SJSA1 (cell line): ENCODE measurements around the gene PTPRM. TPM values are rescaled to one million over a fixed set of nuclear protein-coding genes. Genes with fewer than 3 reads are reported as not detected.

Source experiments
- DNase-seq, 2 experiments: peaks; one replicate each; pipeline ENCODE4 v3.0.0-alpha.2; 2015 to 2020; ENCODE audit warnings: low spot score in 2 of 2, low read depth in 1 of 2
- H3K27ac ChIP-seq: fragments of 250-450 bp; sonication (Bioruptor Pico); 2 replicates; pipeline ENCODE4 v1.5.1; 2020; ENCODE audit warnings: mild to moderate bottlenecking, moderate library complexity
- H3K27me3 ChIP-seq: fragments of 250-450 bp; sonication (Bioruptor Pico); replicated peaks from 2 replicates; pipeline ENCODE4 v1.5.1; 2020; ENCODE audit warnings: mild to moderate bottlenecking, moderate library complexity
- H3K36me3 ChIP-seq: fragments of 250-450 bp; sonication (Bioruptor Pico); 2 replicates; pipeline ENCODE4 v1.5.1; 2020; ENCODE audit warnings: mild to moderate bottlenecking
- H3K4me1 ChIP-seq: fragments of 250-450 bp; sonication (Bioruptor Pico); replicated peaks from 2 replicates; pipeline ENCODE4 v1.6.1; 2021; ENCODE audit warnings: mild to moderate bottlenecking
- H3K4me3 ChIP-seq: fragments of 250-450 bp; sonication (Bioruptor Pico); 2 replicates; pipeline ENCODE4 v1.5.1; 2020; ENCODE audit warnings: mild to moderate bottlenecking
- H3K9me3 ChIP-seq: fragments of 250-450 bp; sonication (Bioruptor Pico); replicated peaks from 2 replicates; pipeline ENCODE4 v1.5.1; 2020; ENCODE audit warnings: mild to moderate bottlenecking
- total RNA-seq: library from RNA; depleted of rRNA; stranded (reverse); fragments of >200 nt; shearing (Covaris generic); gene quantifications from 2 replicates; pipeline ENCODE4 v1.2.3, GENCODE V29; 2014

The PTPRM gene
- total RNA-seq, 1 experiment from 2014 or later = 68.3 TPM

- Histone ChIP-seq H3K27me3 (no peaks in the 10 kb centered on the region), H3K9me3 (no peaks in the 10 kb centered on the region), H3K4me3 (no peak overlapping the region), H3K27ac (no peak overlapping the region), H3K36me3 (no peaks in the 10 kb centered on the region), H3K4me1 (peaks cover 9% of the 10 kb centered on the region)
- no peak for DNase-seq
These were observed 694.6 kb downstream of the PTPRM start for GRCh38 chr18:8261651-8262091.

- H3K27me3 ChIP-seq = no peaks in the 10 kb centered on the region
- peaks cover 9% of the 10 kb centered on the region for H3K4me1 ChIP-seq
- DNase-seq = no peak
- H3K27ac ChIP-seq = no peak overlapping the region
- no peaks in the 10 kb centered on the region for H3K9me3 ChIP-seq
- H3K4me3 ChIP-seq = no peak overlapping the region
- H3K36me3 ChIP-seq = no peaks in the 10 kb centered on the region
These were observed 695.1 kb downstream of the PTPRM start for GRCh38 chr18:8262221-8262620.

GRCh38 chr18:8264116-8264515 lies 697.0 kb downstream of the PTPRM start:
- H3K27ac ChIP-seq = no peak overlapping the region
- no peak overlapping the region for H3K4me3 ChIP-seq
- no peaks in the 10 kb centered on the region for H3K9me3 ChIP-seq
- H3K36me3 ChIP-seq = no peaks in the 10 kb centered on the region
- no peaks in the 10 kb centered on the region for H3K27me3 ChIP-seq
- no peaks in the 10 kb centered on the region for H3K4me1 ChIP-seq
- DNase-seq = no peak

- Histone ChIP-seq H3K27me3 (no peaks in the 10 kb centered on the region), H3K27ac (no peak overlapping the region), H3K4me3 (no peak overlapping the region), H3K36me3 (no peaks in the 10 kb centered on the region), H3K9me3 (no peaks in the 10 kb centered on the region), H3K4me1 (no peaks in the 10 kb centered on the region)
- DNase-seq = no peak
These were observed 697.8 kb downstream of the PTPRM start for GRCh38 chr18:8264861-8265411.

GRCh38 chr18:8272254-8272653 lies 705.1 kb downstream of the PTPRM start:
- no peak overlapping the region for H3K27ac ChIP-seq
- no peaks in the 10 kb centered on the region for H3K27me3 ChIP-seq
- H3K4me3 ChIP-seq = no peak overlapping the region
- no peaks in the 10 kb centered on the region for H3K36me3 ChIP-seq
- no peaks in the 10 kb centered on the region for H3K9me3 ChIP-seq
- no peak for DNase-seq
- no peaks in the 10 kb centered on the region for H3K4me1 ChIP-seq

- Histone ChIP-seq H3K27me3 (no peaks in the 10 kb centered on the region), H3K4me3 (no peak overlapping the region), H3K27ac (no peak overlapping the region), H3K36me3 (no peaks in the 10 kb centered on the region), H3K9me3 (no peaks in the 10 kb centered on the region), H3K4me1 (no peaks in the 10 kb centered on the region)
- DNase-seq = no peak
These were observed 707.3 kb downstream of the PTPRM start for GRCh38 chr18:8274370-8274769.

- H3K9me3 ChIP-seq = no peaks in the 10 kb centered on the region
- H3K4me1 ChIP-seq = no peaks in the 10 kb centered on the region
- no peak overlapping the region for H3K4me3 ChIP-seq
- DNase-seq = no peak
- H3K27me3 ChIP-seq = no peaks in the 10 kb centered on the region
- no peaks in the 10 kb centered on the region for H3K36me3 ChIP-seq
- no peak overlapping the region for H3K27ac ChIP-seq
These were observed 709.3 kb downstream of the PTPRM start for GRCh38 chr18:8276406-8276805.

- no peak for DNase-seq
- no peaks in the 10 kb centered on the region for H3K27me3 ChIP-seq
- no peaks in the 10 kb centered on the region for H3K36me3 ChIP-seq
- H3K9me3 ChIP-seq = no peaks in the 10 kb centered on the region
- no peaks in the 10 kb centered on the region for H3K4me1 ChIP-seq
- H3K27ac ChIP-seq = no peak overlapping the region
- H3K4me3 ChIP-seq = no peak overlapping the region
These were observed 710.2 kb downstream of the PTPRM start for GRCh38 chr18:8277270-8277669.

GRCh38 chr18:8279346-8279745 lies 712.2 kb downstream of the PTPRM start:
- Histone ChIP-seq H3K27ac (no peak overlapping the region), H3K36me3 (no peaks in the 10 kb centered on the region), H3K27me3 (no peaks in the 10 kb centered on the region), H3K9me3 (no peaks in the 10 kb centered on the region), H3K4me1 (peaks cover 9% of the 10 kb centered on the region), H3K4me3 (no peak overlapping the region)
- DNase-seq = no peak

- peaks cover 14% of the 10 kb centered on the region for H3K4me1 ChIP-seq
- no peaks in the 10 kb centered on the region for H3K9me3 ChIP-seq
- no peak overlapping the region for H3K4me3 ChIP-seq
- H3K27me3 ChIP-seq = no peaks in the 10 kb centered on the region
- DNase-seq = no peak
- H3K36me3 ChIP-seq = no peaks in the 10 kb centered on the region
- no peak overlapping the region for H3K27ac ChIP-seq
These were observed 712.7 kb downstream of the PTPRM start for GRCh38 chr18:8279781-8280330.

GRCh38 chr18:8283891-8284585 lies 716.9 kb downstream of the PTPRM start:
- Histone ChIP-seq H3K27ac (peak overlapping the region; percentile 53), H3K4me3 (no peak overlapping the region), H3K4me1 (peaks cover 15% of the 10 kb centered on the region), H3K9me3 (no peaks in the 10 kb centered on the region), H3K36me3 (no peaks in the 10 kb centered on the region), H3K27me3 (no peaks in the 10 kb centered on the region)
- peak in 1 of 2 experiments; percentile 69 for DNase-seq

GRCh38 chr18:8286303-8286702 lies 719.2 kb downstream of the PTPRM start:
- DNase-seq = no peak
- Histone ChIP-seq H3K36me3 (no peaks in the 10 kb centered on the region), H3K4me3 (no peak overlapping the region), H3K27ac (no peak overlapping the region), H3K9me3 (no peaks in the 10 kb centered on the region), H3K4me1 (peaks cover 15% of the 10 kb centered on the region), H3K27me3 (no peaks in the 10 kb centered on the region)

GRCh38 chr18:8287196-8287885 lies 720.2 kb downstream of the PTPRM start:
- H3K36me3 ChIP-seq = no peaks in the 10 kb centered on the region
- no peaks in the 10 kb centered on the region for H3K27me3 ChIP-seq
- H3K4me3 ChIP-seq = no peak overlapping the region
- no peak overlapping the region for H3K27ac ChIP-seq
- no peak for DNase-seq
- H3K9me3 ChIP-seq = no peaks in the 10 kb centered on the region
- H3K4me1 ChIP-seq = peaks cover 15% of the 10 kb centered on the region
